Kidney (tissue), 14 donors: Measurements from ENCODE around the gene CYP26A1. TPM values are rescaled to one million over a fixed set of nuclear protein-coding genes. Genes with fewer than 3 reads are reported as not detected.

Experiments
- DNase-seq, 5 donors: peaks; one replicate each; pipeline ENCODE4 v3.0.0-alpha.2; 2013 to 2020
- FAIRE-seq: peaks from 2 replicates; lab custom pipeline; 2012; peaks lifted over from hg19 to GRCh38; lab: Jason Lieb, UNC
- H3K27ac ChIP-seq, 2 donors: one replicate each; pipeline ENCODE4 v1.7.0; 2013; ENCODE audit warnings: low read depth in 2 of 2, low read length in 2 of 2, inconsistent platforms in 1 of 2
- H3K27me3 ChIP-seq: one replicate; pipeline ENCODE4 v1.7.1; 2013; ENCODE audit warnings: low read length, inconsistent platforms; ENCODE audit not compliant: control insufficient read depth, insufficient read depth
- H3K36me3 ChIP-seq, 3 donors: one replicate each; pipeline versions ENCODE4 v1.7.0 to v1.7.1; 2013; ENCODE audit warnings: low read length in 3 of 3, control low read depth in 1 of 3, inconsistent platforms in 1 of 3; ENCODE audit not compliant: insufficient read depth in 3 of 3, control insufficient read depth in 2 of 3
- H3K4me1 ChIP-seq, 3 donors: one replicate each; pipeline versions ENCODE4 v1.7.0 to v1.7.1; 2013; ENCODE audit warnings: low read length in 3 of 3, inconsistent platforms in 1 of 3, low read depth in 1 of 3; ENCODE audit not compliant: control insufficient read depth in 2 of 3, insufficient read depth in 2 of 3
- H3K4me3 ChIP-seq, 3 donors: one replicate each; pipeline versions ENCODE4 v1.7.0 to v1.8.1; 2013; ENCODE audit warnings: low read length in 3 of 3, control low read depth in 1 of 3, inconsistent platforms in 1 of 3
- H3K9ac ChIP-seq, 3 donors: one replicate each; pipeline versions ENCODE4 v1.7.0 to v1.7.1; 2013; ENCODE audit warnings: low read length in 3 of 3, control low read depth in 1 of 3, inconsistent platforms in 1 of 3
- H3K9me3 ChIP-seq, 3 donors: one replicate each; pipeline versions ENCODE4 v1.7.0 to v1.7.1; 2013; ENCODE audit warnings: low read length in 3 of 3, control low read depth in 1 of 3, inconsistent platforms in 1 of 3; ENCODE audit not compliant: control insufficient read depth in 2 of 3, insufficient read depth in 1 of 3
- CTCF ChIP-seq: IDR thresholded peaks from 3 replicates; pipeline ENCODE4 v1.5.1; 2012; ENCODE audit warnings: mild to moderate bottlenecking, moderate library complexity, borderline replicate concordance; ENCODE audit not compliant: insufficient read depth; ENCODE audit errors: extremely low read depth
- intact Hi-C: fragments of 100-400 bp; cut with DNase I; formaldehyde crosslinking; loops from one replicate; pipeline ENCODE4 v1.11.1; 2022
- polyA plus RNA-seq: library from polyadenylated mRNA; stranded (reverse); fragments of 350-450 nt; fragmentation: Illumina TruSeq; extraction: RNeasy Lipid Tissue Mini Kit (QIAGEN cat#74804); gene quantifications from one replicate; pipeline ENCODE4 v1.2.3, GENCODE V29; 2014; ENCODE audit warnings: low read depth, low replicate concordance; ENCODE audit not compliant: insufficient read depth
- total RNA-seq: library from RNA; stranded (reverse); fragmentation: NEBNext Ultra II Directional; extraction: Animal tissue kit (Norgen Biotek cat#: 25700); gene quantifications from one replicate; pipeline ENCODE4 v1.2.1, GENCODE V29; 2021
- donor health status: control.
- donor health status: control.
- donor health status: control.
- donor health status: control.
- donor health status: control.
- donor health status: DM: yes; HTN: yes; CAD: no.
- donor health status: Normal renal cell carcinoma (clear cell type).

The CYP26A1 gene
- total and polyA plus RNA-seq, 2 donors from 2014 or later: 0.22 TPM; not detected in 1

- peaks cover 0 to 3% (median 0%) of the 10 kb centered on the region in 3 donors for H3K9me3 ChIP-seq
- no peak overlapping the region for H3K27ac ChIP-seq
- no peak for DNase-seq
- H3K4me1 ChIP-seq: no peaks in the 10 kb centered on the region
- intact Hi-C loops: no loop called here
- no peak for FAIRE-seq
- no peak overlapping the region for H3K4me3 ChIP-seq
- no peaks in the 10 kb centered on the region for H3K27me3 ChIP-seq
- TF ChIP-seq CTCF: no peak
- no peak overlapping the region for H3K9ac ChIP-seq
- no peaks in the 10 kb centered on the region for H3K36me3 ChIP-seq
These were observed 47.6 kb downstream of the CYP26A1 start for GRCh38 chr10:93121311-93121710.

GRCh38 chr10:93123766-93124165 lies 50.1 kb downstream of the CYP26A1 start:
- H3K9ac ChIP-seq: no peak overlapping the region
- no peak for TF ChIP-seq CTCF
- peaks cover 0 to 14% (median 0%) of the 10 kb centered on the region in 3 donors for H3K9me3 ChIP-seq
- DNase-seq: no peak
- no peak overlapping the region for H3K27ac ChIP-seq
- intact Hi-C loops: no loop called here
- H3K36me3 ChIP-seq: no peaks in the 10 kb centered on the region
- no peak for FAIRE-seq
- no peaks in the 10 kb centered on the region for H3K27me3 ChIP-seq
- H3K4me3 ChIP-seq: no peak overlapping the region
- no peaks in the 10 kb centered on the region for H3K4me1 ChIP-seq

GRCh38 chr10:93124580-93125318 lies 51.1 kb downstream of the CYP26A1 start:
- Histone ChIP-seq H3K9me3 (peaks cover 0 to 14% (median 0%) of the 10 kb centered on the region in 3 donors), H3K27ac (no peak overlapping the region), H3K4me3 (no peak overlapping the region), H3K9ac (no peak overlapping the region), H3K4me1 (no peaks in the 10 kb centered on the region), H3K27me3 (no peaks in the 10 kb centered on the region), H3K36me3 (no peaks in the 10 kb centered on the region)
- TF ChIP-seq CTCF: no peak
- DNase-seq (no peak), FAIRE-seq (no peak)
- intact Hi-C loops: no loop called here
